ENCODE results near the gene ADD2.

ADD2 gene

GRCh38 chr2:70639841-70640436, 128.1 kb downstream of the ADD2 start:
- no peak for TF ChIP-seq POLR2A (IDR thresholded peaks at IDR 0.05; ENCODE audit: low read length)
- TF ChIP-seq GATA1 (IDR thresholded peaks at IDR 0.05; ENCODE audit: low read depth, low read length) = no peak
- no peak for DNase-seq

- DNase-seq = no peak
- TF ChIP-seq POLR2A (IDR thresholded peaks at IDR 0.05; ENCODE audit: low read length) (no peak), GATA1 (IDR thresholded peaks at IDR 0.05; ENCODE audit: low read depth, low read length) (no peak)
Observed at GRCh38 chr2:70638561-70638960, 129.4 kb downstream of the ADD2 start.

GRCh38 chr2:70633508-70633907, 134.5 kb downstream of the ADD2 start:
- DNase-seq = no peak
- TF ChIP-seq GATA1 (IDR thresholded peaks at IDR 0.05; ENCODE audit: low read depth, low read length) (no peak), POLR2A (IDR thresholded peaks at IDR 0.05; ENCODE audit: low read length) (no peak)

GRCh38 chr2:70632966-70633365, 135.0 kb downstream of the ADD2 start:
- DNase-seq = no peak

GRCh38 chr2:70632388-70632787, 135.6 kb downstream of the ADD2 start:
- no peak for DNase-seq
- TF ChIP-seq GATA1 (IDR thresholded peaks at IDR 0.05; ENCODE audit: low read depth, low read length) (no peak), POLR2A (IDR thresholded peaks at IDR 0.05; ENCODE audit: low read length) (no peak)

More at GRCh38 chr2:70632966-70633365, 135.0 kb downstream of the ADD2 start:
- TF ChIP-seq POLR2A (IDR thresholded peaks at IDR 0.05; ENCODE audit: low read length) = no peak
- TF ChIP-seq GATA1 (IDR thresholded peaks at IDR 0.05; ENCODE audit: low read depth, low read length) = no peak

- no peak for DNase-seq
- TF ChIP-seq GATA1 (IDR thresholded peaks at IDR 0.05; ENCODE audit: low read depth, low read length) = no peak
- TF ChIP-seq POLR2A (IDR thresholded peaks at IDR 0.05; ENCODE audit: low read length) = no peak
Observed at GRCh38 chr2:70630761-70631160, 137.2 kb downstream of the ADD2 start.

- DNase-seq = peak; percentile 74 to 79
- TF ChIP-seq GATA1 (IDR thresholded peaks at IDR 0.05; ENCODE audit: low read depth, low read length) (no peak), POLR2A (IDR thresholded peaks at IDR 0.05; ENCODE audit: low read length) (no peak)
Observed at GRCh38 chr2:70627211-70627898, 140.6 kb downstream of the ADD2 start.

GRCh38 chr2:70626254-70626990, 141.6 kb downstream of the ADD2 start:
- no peak for DNase-seq
- TF ChIP-seq GATA1 (IDR thresholded peaks at IDR 0.05; ENCODE audit: low read depth, low read length) = no peak
- TF ChIP-seq POLR2A (IDR thresholded peaks at IDR 0.05; ENCODE audit: low read length) = no peak

- DNase-seq = peak; percentile 46 to 67
Observed at GRCh38 chr2:70621536-70621935, 146.5 kb downstream of the ADD2 start.

GRCh38 chr2:70620020-70620419, 148.0 kb downstream of the ADD2 start:
- no peak for DNase-seq

GRCh38 chr2:70619167-70619566, 148.8 kb downstream of the ADD2 start:
- no peak for TF ChIP-seq GATA1 (IDR thresholded peaks at IDR 0.05; ENCODE audit: low read depth, low read length)
- TF ChIP-seq POLR2A (IDR thresholded peaks at IDR 0.05; ENCODE audit: low read length) = no peak

More at GRCh38 chr2:70620020-70620419, 148.0 kb downstream of the ADD2 start:
- TF ChIP-seq GATA1 (IDR thresholded peaks at IDR 0.05; ENCODE audit: low read depth, low read length) (no peak), POLR2A (IDR thresholded peaks at IDR 0.05; ENCODE audit: low read length) (no peak)

GRCh38 chr2:70616168-70616694, 151.8 kb downstream of the ADD2 start:
- DNase-seq = no peak
- no peak for TF ChIP-seq POLR2A (IDR thresholded peaks at IDR 0.05; ENCODE audit: low read length)
- no peak for TF ChIP-seq GATA1 (IDR thresholded peaks at IDR 0.05; ENCODE audit: low read depth, low read length)

More at GRCh38 chr2:70619167-70619566, 148.8 kb downstream of the ADD2 start:
- no peak for DNase-seq

- no peak for DNase-seq
- TF ChIP-seq POLR2A (IDR thresholded peaks at IDR 0.05; ENCODE audit: low read length) = no peak
- TF ChIP-seq GATA1 (IDR thresholded peaks at IDR 0.05; ENCODE audit: low read depth, low read length) = no peak
Observed at GRCh38 chr2:70615222-70615621, 152.8 kb downstream of the ADD2 start.

- no peak for DNase-seq
- TF ChIP-seq POLR2A (IDR thresholded peaks at IDR 0.05; ENCODE audit: low read length) (no peak), GATA1 (IDR thresholded peaks at IDR 0.05; ENCODE audit: low read depth, low read length) (no peak)
Observed at GRCh38 chr2:70613521-70613920, 154.5 kb downstream of the ADD2 start.

Measured in erythroblast (primary cell).